ENCODE data around the gene OSMR. TPM values are rescaled to one million over a fixed set of nuclear protein-coding genes. Genes with fewer than 3 reads are reported as not detected.

Gene OSMR
- total RNA-seq, 1 donor from 2014 or later, result 0.19 TPM

DNA sequence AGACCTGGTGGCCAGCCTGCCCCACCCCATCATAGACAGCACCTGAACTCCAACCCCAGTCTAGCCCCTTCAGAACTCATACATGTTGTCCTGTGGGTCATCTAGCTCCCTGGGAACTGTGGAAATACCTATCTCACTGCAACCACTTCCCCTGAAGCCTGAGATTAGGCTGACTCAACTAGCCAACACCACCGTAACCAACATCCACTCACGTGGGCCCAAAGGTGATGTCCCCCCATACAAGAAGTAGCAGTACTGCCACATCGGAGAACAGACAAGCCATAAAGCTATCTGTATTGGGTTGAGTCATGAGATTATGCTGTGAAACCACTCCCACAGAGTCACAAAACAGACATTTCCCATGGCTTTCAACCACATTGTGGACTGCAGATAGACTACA lies 46.6 kb downstream of the OSMR start:
- TF ChIP-seq, protein P1, sequence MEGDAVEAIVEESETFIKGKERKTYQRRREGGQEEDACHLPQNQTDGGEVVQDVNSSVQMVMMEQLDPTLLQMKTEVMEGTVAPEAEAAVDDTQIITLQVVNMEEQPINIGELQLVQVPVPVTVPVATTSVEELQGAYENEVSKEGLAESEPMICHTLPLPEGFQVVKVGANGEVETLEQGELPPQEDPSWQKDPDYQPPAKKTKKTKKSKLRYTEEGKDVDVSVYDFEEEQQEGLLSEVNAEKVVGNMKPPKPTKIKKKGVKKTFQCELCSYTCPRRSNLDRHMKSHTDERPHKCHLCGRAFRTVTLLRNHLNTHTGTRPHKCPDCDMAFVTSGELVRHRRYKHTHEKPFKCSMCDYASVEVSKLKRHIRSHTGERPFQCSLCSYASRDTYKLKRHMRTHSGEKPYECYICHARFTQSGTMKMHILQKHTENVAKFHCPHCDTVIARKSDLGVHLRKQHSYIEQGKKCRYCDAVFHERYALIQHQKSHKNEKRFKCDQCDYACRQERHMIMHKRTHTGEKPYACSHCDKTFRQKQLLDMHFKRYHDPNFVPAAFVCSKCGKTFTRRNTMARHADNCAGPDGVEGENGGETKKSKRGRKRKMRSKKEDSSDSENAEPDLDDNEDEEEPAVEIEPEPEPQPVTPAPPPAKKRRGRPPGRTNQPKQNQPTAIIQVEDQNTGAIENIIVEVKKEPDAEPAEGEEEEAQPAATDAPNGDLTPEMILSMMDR (IDR thresholded peaks at IDR 0.05; ENCODE audit: unreplicated experiment), result no peak
- no peaks in the 10 kb centered on the region for H3K27me3 Mint-ChIP-seq
- peaks cover 20% of the 10 kb centered on the region for H3K9me3 Mint-ChIP-seq (ENCODE audit: low read depth)
- no peak for DNase-seq (ENCODE audit: low spot score, unreplicated experiment)
- no peaks in the 10 kb centered on the region for H3K4me1 Mint-ChIP-seq (ENCODE audit: low read depth)
- H3K4me3 Mint-ChIP-seq (ENCODE audit: low read depth), result no peak overlapping the region
- no peaks in the 10 kb centered on the region for H3K36me3 Mint-ChIP-seq (ENCODE audit: insufficient read depth)
- no peak overlapping the region for H3K27ac Mint-ChIP-seq

DNA sequence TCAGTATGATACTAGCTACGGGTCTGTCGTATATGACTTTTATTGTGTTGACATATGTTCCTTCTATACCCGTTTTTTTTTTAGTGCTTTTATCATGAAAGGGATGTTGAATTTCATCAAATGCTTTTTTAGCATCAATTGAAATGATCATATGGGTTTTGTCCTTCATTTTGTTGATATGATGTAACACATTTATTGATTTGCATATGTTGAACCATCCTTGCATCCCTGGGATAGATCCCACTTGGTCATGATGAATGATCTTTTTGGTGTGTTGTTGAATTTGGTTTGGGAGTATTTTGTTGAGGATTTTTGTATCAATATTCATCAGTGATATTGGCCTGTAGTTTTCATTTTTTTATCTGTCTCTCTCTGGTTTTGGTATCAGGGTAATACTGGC lies 50.9 kb downstream of the OSMR start:
- H3K27me3 Mint-ChIP-seq, result no peaks in the 10 kb centered on the region
- H3K36me3 Mint-ChIP-seq (ENCODE audit: insufficient read depth), result no peaks in the 10 kb centered on the region
- no peaks in the 10 kb centered on the region for H3K4me1 Mint-ChIP-seq (ENCODE audit: low read depth)
- peaks cover 20% of the 10 kb centered on the region for H3K9me3 Mint-ChIP-seq (ENCODE audit: low read depth)
- no peak overlapping the region for H3K27ac Mint-ChIP-seq
- TF ChIP-seq, protein P1 (IDR thresholded peaks at IDR 0.05; ENCODE audit: unreplicated experiment), result no peak
- DNase-seq (ENCODE audit: low spot score, unreplicated experiment), result no peak
- no peak overlapping the region for H3K4me3 Mint-ChIP-seq (ENCODE audit: low read depth)

DNA sequence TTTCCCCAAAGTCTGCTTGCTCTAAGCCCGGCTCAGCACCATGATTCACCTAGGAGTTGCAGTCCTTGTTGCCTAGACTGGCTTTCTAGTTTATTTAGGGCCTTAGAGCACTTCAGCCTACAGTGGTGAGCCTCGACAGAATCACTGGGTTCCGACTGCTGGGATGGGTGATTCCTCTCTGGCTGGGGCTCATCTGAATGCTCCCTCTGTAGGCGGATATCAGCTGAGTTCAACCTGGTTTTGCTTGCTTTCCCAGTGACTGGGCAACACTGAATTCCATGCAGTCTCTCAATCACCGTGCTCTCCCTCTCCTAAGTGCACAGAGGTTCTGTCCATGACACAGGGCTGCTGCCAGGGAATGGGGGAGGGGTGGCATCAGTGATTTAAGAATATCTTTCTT lies 54.1 kb downstream of the OSMR start:
- Mint-ChIP-seq H3K4me1 (ENCODE audit: low read depth) (no peaks in the 10 kb centered on the region), H3K9me3 (ENCODE audit: low read depth) (peaks cover 16% of the 10 kb centered on the region), H3K4me3 (ENCODE audit: low read depth) (no peak overlapping the region), H3K27me3 (no peaks in the 10 kb centered on the region), H3K27ac (no peak overlapping the region), H3K36me3 (ENCODE audit: insufficient read depth) (no peaks in the 10 kb centered on the region)
- TF ChIP-seq, protein P1 (IDR thresholded peaks at IDR 0.05; ENCODE audit: unreplicated experiment), result no peak
- no peak for DNase-seq (ENCODE audit: low spot score, unreplicated experiment)

DNA sequence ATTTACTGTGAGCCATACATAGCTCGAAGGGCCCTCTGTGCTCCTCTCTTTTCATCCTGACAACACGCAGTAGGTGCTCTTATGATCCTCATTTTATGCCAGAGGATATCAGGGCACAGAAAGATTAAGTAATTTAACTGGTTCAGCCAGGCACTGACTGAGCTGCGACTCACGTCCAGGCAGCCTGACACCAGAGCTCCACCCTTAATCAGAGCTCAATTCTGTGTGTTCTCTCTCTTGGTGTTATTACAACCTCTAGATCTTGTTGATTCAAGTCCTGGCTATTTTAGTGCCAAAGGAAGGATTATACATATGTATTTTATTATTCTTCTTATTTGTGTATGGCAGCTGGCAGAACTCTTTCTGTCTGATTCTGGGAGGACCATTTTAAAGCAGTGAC lies 59.7 kb downstream of the OSMR start:
- DNase-seq (ENCODE audit: low spot score, unreplicated experiment), result no peak
- Mint-ChIP-seq H3K9me3 (ENCODE audit: low read depth) (peaks cover 11% of the 10 kb centered on the region), H3K27me3 (no peaks in the 10 kb centered on the region), H3K36me3 (ENCODE audit: insufficient read depth) (no peaks in the 10 kb centered on the region), H3K27ac (no peak overlapping the region), H3K4me3 (ENCODE audit: low read depth) (no peak overlapping the region), H3K4me1 (ENCODE audit: low read depth) (no peaks in the 10 kb centered on the region)
- TF ChIP-seq, protein P1 (IDR thresholded peaks at IDR 0.05; ENCODE audit: unreplicated experiment), result no peak

DNA sequence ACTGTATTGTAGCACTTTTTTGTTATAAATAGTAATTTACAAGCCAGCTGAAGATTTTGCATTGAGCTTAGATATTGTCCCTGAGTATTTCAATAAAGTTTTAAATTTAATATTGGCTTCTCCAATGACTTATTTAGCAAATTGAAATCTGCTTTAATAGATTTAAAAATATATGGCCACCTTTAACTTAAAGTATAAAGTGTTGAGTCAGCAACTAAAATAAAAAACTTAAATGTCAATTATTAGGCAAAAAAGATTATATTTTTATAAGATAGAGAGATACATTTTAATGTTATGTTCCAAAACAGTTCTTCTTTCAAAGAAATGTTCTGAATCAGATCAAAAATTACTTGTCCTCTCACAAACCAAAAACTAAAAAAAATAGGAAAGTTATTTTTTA lies 60.7 kb downstream of the OSMR start:
- Mint-ChIP-seq H3K27ac (no peak overlapping the region), H3K36me3 (ENCODE audit: insufficient read depth) (no peaks in the 10 kb centered on the region), H3K27me3 (no peaks in the 10 kb centered on the region), H3K4me3 (ENCODE audit: low read depth) (no peak overlapping the region), H3K4me1 (ENCODE audit: low read depth) (no peaks in the 10 kb centered on the region), H3K9me3 (ENCODE audit: low read depth) (peaks cover 14% of the 10 kb centered on the region)
- DNase-seq (ENCODE audit: low spot score, unreplicated experiment), result no peak
- TF ChIP-seq, protein P1 (IDR thresholded peaks at IDR 0.05; ENCODE audit: unreplicated experiment), result no peak

All from progenitor cell of endocrine pancreas (in vitro differentiated cells).